ENCODE data around the gene MAP4K1.
"Not testable (repeated sequence)": the region's sequence is repeated elsewhere in the genome, so short reads cannot be mapped to it uniquely, and the experiment has no call there.

The MAP4K1 gene

DNA sequence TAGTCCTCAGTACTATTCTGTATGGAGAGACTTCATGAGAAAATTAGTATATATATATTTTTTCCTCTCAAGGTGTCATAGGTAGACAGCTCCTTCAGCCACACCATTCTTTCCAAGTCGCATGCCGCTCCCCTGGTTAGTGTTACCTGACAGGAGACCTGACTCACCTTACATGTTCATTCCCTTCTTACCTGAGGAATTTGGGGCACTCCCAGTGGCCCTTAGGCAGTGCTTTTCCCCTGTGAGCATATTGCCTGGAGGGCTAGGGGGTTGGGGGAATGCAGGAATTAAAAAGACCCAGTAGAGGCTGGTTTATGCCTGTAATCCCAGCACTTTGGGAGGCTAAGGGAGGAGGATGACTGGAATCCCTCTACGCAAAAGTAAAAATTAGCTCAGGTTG, 20.7 kb upstream of the MAP4K1 start:
- DNase-seq (ENCODE audit: low read depth, low spot score), result no peak
- Histone ChIP-seq H3K4me3 (ENCODE audit: low read length) (no peak overlapping the region), H3K9me3 (ENCODE audit: control insufficient read depth, insufficient read depth, low read length) (no peaks in the 10 kb centered on the region), H3K36me3 (ENCODE audit: control insufficient read depth, insufficient read depth, low read length) (peaks cover 5% of the 10 kb centered on the region; the same call in 1 of the 2 replicates), H3K27ac (ENCODE audit: low read length) (no peak overlapping the region), H3K4me1 (ENCODE audit: control insufficient read depth, insufficient read depth, low read length) (no peaks in the 10 kb centered on the region), H3K27me3 (ENCODE audit: control insufficient read depth, insufficient read depth, low read length) (no peaks in the 10 kb centered on the region)
- WGBS (ENCODE audit: insufficient coverage, insufficient read length), result no CpG with 5 or more reads among the region's 3 CpGs

DNA sequence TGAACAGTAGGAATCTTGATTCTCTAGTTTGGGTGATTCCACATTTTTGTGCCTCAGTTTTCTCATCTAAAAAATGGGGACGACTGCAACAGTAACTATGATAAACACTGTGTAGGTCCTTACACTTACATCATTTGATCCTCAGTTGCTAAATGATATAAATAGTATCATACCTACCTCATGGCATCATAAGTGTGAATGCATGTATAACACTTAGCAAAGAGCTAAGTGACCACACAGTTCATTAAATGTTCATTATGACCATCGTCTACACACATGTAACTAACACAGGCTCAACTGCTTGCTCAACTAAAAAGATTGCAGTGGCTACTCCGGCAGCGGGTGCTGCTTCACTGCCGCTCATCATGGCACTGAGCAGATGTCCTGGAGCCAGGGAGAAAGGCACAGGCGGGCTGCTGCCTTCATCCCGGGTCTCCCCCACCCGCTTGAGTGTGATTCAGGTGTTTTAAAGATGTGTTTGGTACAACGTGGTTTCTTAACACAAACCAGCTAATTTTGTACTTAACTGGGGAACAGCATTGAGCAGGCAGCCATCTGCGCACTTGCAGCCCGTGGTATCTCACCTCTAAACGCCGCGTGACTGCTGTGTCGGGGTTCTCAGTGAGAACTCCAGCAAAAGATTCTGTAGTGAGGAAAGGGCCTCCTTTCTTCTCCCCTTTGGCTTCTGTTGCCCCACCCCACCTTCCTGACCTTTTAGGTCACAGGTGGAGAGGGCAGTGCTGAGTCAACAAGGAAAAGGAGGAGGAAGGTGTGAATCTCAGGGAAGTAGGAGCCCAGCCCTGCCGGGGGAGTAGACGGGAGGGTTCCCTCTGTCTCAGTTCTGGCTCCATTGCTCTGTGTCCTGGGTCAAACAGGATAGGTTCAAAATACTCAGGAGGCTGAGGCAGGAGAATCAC, 18.0 kb upstream of the MAP4K1 start:
- no peak overlapping the region for H3K27ac ChIP-seq (ENCODE audit: low read length)
- no peak for DNase-seq (ENCODE audit: low read depth, low spot score)
- peaks cover 8% of the 10 kb centered on the region; the same call in 1 of the 2 replicates for H3K36me3 ChIP-seq (ENCODE audit: control insufficient read depth, insufficient read depth, low read length)
- H3K9me3 ChIP-seq (ENCODE audit: control insufficient read depth, insufficient read depth, low read length), result no peaks in the 10 kb centered on the region
- no peaks in the 10 kb centered on the region for H3K4me1 ChIP-seq (ENCODE audit: control insufficient read depth, insufficient read depth, low read length)
- no peaks in the 10 kb centered on the region for H3K27me3 ChIP-seq (ENCODE audit: control insufficient read depth, insufficient read depth, low read length)
- WGBS (ENCODE audit: insufficient coverage, insufficient read length), result no CpG with 5 or more reads among the region's 17 CpGs
- H3K4me3 ChIP-seq (ENCODE audit: low read length), result no peak overlapping the region

DNA sequence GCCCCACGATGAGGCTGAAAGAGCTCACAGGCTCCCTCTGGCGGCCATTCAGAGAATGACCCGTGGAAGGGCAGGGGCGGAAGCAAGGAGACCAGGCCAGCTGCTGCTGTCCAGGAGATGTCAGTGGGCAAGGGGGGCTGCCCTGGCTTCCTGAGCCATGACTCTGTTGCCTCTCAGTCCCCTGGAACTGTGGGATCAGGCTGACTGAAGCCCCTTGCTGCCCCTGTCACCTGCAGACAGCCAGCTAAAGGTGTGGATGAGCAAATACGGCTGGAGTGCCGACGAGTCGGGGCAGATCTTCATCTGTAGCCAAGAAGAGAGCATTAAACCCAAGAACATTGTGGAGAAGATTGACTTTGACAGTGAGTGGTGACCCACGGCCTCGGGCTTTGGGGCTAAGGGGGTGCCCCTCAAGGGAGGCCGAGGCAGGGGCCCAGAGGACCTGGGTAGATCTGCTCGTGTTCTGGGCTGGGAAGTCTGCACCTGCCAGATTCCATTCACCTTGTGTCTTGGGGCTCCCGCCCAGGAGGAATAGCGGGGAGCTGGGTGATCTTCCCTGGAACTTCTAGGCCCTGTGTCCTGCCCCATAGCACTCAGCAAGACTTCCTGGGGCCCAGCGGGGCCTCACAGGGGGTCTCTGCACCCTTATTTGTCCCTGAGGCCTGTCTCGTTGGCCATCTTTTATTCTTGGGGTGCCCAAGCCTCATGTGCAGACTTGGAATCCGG, 17.2 kb upstream of the MAP4K1 start:
- WGBS (ENCODE audit: insufficient coverage, insufficient read length), result no CpG with 5 or more reads among the region's 17 CpGs
- Histone ChIP-seq H3K27ac (ENCODE audit: low read length) (no peak overlapping the region), H3K4me1 (ENCODE audit: control insufficient read depth, insufficient read depth, low read length) (no peaks in the 10 kb centered on the region), H3K9me3 (ENCODE audit: control insufficient read depth, insufficient read depth, low read length) (no peaks in the 10 kb centered on the region), H3K36me3 (ENCODE audit: control insufficient read depth, insufficient read depth, low read length) (peaks cover 8% of the 10 kb centered on the region; the same call in 1 of the 2 replicates), H3K4me3 (ENCODE audit: low read length) (no peak overlapping the region), H3K27me3 (ENCODE audit: control insufficient read depth, insufficient read depth, low read length) (no peaks in the 10 kb centered on the region)
- DNase-seq (ENCODE audit: low read depth, low spot score), result peak; percentile 58

DNA sequence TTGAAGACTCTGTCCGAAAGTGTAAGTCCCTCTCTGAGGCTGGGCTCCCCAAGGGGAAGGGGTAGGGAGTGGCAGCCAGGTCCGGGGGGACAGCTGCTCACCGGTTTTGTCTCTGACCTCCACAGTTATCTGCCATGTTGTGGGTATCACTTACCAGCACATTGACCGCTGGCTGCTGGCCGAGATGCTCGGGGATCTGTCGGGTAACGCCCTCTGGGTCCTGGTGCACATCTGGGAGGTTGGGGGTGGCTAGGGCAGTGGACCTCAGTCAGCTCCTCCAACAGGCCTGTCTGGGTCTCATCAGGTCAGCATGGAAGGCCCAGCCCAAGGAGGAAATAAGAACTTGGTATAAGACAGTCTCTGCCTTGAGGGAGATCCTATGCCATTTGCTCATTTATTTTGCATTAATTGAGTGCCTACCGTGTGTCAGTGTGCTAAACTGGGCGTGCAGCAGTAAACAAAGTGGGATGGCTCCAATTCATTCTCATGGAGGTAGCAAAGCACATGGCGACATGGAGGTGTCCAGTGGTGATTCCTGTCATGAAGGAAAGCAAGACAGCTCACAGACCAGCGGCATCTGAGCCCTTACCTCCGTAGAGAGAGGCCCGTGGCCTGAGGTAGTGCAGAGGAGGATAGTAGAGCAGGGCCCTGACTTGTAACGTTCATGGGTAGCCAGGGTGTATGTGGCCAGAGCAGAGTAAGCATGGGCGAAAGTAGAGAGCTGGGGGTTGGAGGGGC, 14.9 kb upstream of the MAP4K1 start:
- no peak overlapping the region for H3K27ac ChIP-seq (ENCODE audit: low read length)

DNA sequence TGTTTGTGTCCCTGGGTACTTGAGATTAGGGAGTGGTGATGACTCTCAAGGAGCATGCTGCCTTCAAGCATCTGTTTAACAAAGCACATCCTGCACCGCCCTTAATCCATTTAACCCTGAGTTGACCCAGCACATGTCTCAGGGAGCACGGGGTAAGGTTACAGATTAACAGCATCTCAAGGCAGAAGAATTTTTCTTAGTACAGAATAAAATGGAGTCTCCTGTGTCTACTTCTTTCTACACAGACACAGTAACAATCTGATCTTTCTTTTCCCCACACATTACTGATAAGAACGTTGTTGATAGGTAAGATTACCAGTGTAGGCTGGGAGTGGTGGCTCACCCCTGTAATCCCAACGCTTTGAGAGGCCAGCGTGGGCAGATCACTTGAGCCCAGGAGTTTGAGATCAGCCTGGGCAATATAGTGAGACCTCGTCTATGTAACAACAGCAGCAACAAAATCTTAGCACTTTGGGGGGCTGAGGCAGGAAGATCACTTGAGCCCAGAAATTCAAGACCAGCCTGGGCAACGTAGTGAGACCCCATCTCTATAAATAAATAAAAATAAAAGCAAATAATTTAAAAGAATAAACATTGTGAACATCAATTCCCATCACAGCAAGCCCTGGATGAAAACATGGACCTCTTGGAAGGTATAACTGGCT, 14.2 kb upstream of the MAP4K1 start:
- peaks cover 11% of the 10 kb centered on the region for H3K36me3 ChIP-seq (ENCODE audit: control insufficient read depth, insufficient read depth, low read length)

More for the DNA sequence above, 14.9 kb upstream of the MAP4K1 start:
- Histone ChIP-seq H3K27me3 (ENCODE audit: control insufficient read depth, insufficient read depth, low read length) (no peaks in the 10 kb centered on the region), H3K36me3 (ENCODE audit: control insufficient read depth, insufficient read depth, low read length) (peaks cover 11% of the 10 kb centered on the region), H3K4me1 (ENCODE audit: control insufficient read depth, insufficient read depth, low read length) (no peaks in the 10 kb centered on the region), H3K4me3 (ENCODE audit: low read length) (no peak overlapping the region), H3K9me3 (ENCODE audit: control insufficient read depth, insufficient read depth, low read length) (no peaks in the 10 kb centered on the region)
- no CpG with 5 or more reads among the region's 16 CpGs for WGBS (ENCODE audit: insufficient coverage, insufficient read length)
- no peak for DNase-seq (ENCODE audit: low read depth, low spot score)

DNA sequence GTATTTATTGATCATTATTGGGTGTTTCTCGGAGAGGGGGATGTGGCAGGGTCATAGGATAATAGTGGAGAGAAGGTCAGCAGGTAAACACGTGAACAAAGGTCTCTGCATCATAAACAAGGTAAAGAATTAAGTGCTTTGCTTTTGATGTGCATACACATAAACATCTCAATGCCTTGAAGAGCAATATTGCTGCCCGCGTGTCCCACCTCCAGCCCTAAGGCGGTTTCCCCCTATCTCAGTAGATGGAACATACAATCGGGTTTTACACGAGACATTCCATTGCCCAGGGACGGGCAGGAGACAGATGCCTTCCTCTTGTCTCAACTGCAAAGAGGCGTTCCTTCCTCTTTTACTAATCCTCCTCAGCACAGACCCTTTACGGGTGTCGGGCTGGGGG, 13.5 kb upstream of the MAP4K1 start:
- not testable (repeated sequence) for H3K27ac ChIP-seq (ENCODE audit: low read length); H3K4me1 ChIP-seq (ENCODE audit: control insufficient read depth, insufficient read depth, low read length); H3K9me3 ChIP-seq (ENCODE audit: control insufficient read depth, insufficient read depth, low read length); H3K4me3 ChIP-seq (ENCODE audit: low read length); DNase-seq (ENCODE audit: low read depth, low spot score); H3K27me3 ChIP-seq (ENCODE audit: control insufficient read depth, insufficient read depth, low read length)
- no CpG with 5 or more reads among the region's 11 CpGs for WGBS (ENCODE audit: insufficient coverage, insufficient read length)
- peaks cover 15% of the 10 kb centered on the region for H3K36me3 ChIP-seq (ENCODE audit: control insufficient read depth, insufficient read depth, low read length)

More for the DNA sequence above, 14.2 kb upstream of the MAP4K1 start:
- H3K27me3 ChIP-seq (ENCODE audit: control insufficient read depth, insufficient read depth, low read length); H3K4me1 ChIP-seq (ENCODE audit: control insufficient read depth, insufficient read depth, low read length); H3K27ac ChIP-seq (ENCODE audit: low read length); DNase-seq (ENCODE audit: low read depth, low spot score); H3K9me3 ChIP-seq (ENCODE audit: control insufficient read depth, insufficient read depth, low read length); H3K4me3 ChIP-seq (ENCODE audit: low read length): not testable (repeated sequence)
- no CpG with 5 or more reads among the region's 7 CpGs for WGBS (ENCODE audit: insufficient coverage, insufficient read length)

DNA sequence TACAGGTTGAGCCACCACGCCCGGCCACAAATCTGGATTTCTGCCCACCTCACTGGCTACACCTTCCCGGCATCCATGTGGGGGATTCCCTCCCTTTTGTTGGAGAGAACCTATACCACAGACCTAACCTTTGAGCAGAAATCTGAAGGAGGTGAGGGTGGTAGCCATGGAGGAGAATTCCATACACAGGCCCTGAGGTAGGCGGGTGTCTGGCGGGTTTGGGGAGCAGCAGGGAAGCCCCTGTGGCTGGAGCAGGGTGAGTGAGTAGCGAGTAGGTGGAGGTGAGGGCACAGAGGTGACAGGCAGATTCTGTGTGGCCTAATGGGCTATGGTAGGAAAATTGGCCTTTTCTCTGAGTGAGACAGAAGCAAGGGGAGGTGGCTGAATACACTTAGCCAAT, 11.8 kb upstream of the MAP4K1 start:
- WGBS (ENCODE audit: insufficient coverage, insufficient read length), result no CpG with 5 or more reads among the region's 6 CpGs
- H3K9me3 ChIP-seq (ENCODE audit: control insufficient read depth, insufficient read depth, low read length), result no peaks in the 10 kb centered on the region
- H3K36me3 ChIP-seq (ENCODE audit: control insufficient read depth, insufficient read depth, low read length), result peaks cover 17% of the 10 kb centered on the region
- H3K4me1 ChIP-seq (ENCODE audit: control insufficient read depth, insufficient read depth, low read length), result no peaks in the 10 kb centered on the region
- no peak overlapping the region for H3K27ac ChIP-seq (ENCODE audit: low read length)
- H3K27me3 ChIP-seq (ENCODE audit: control insufficient read depth, insufficient read depth, low read length), result no peaks in the 10 kb centered on the region
- DNase-seq (ENCODE audit: low read depth, low spot score), result no peak
- no peak overlapping the region for H3K4me3 ChIP-seq (ENCODE audit: low read length)

DNA sequence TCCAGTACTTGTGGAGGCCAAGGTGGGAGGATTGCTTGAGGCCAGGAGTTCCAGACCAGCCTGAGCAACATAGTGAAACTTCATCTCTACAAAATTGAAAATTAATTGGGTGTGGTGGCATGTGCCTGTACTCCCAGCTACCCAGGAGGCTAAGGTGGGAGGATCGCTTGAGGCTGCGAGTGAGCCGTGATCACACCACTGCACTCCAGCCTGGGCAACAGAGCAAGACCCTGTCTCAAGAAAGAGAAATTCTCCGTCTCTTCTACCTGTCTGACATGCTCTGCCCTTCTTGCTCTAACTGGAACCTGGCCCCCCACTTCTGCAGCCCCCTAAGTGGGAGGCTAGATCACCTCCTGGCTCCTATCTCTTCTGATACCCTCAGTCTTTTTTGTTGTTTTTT, 8.6 kb upstream of the MAP4K1 start:
- DNase-seq (ENCODE audit: low read depth, low spot score), result no peak
- H3K4me3 ChIP-seq (ENCODE audit: low read length), result no peak overlapping the region
- no peaks in the 10 kb centered on the region for H3K9me3 ChIP-seq (ENCODE audit: control insufficient read depth, insufficient read depth, low read length)
- peaks cover 22% of the 10 kb centered on the region for H3K36me3 ChIP-seq (ENCODE audit: control insufficient read depth, insufficient read depth, low read length)
- no peaks in the 10 kb centered on the region for H3K27me3 ChIP-seq (ENCODE audit: control insufficient read depth, insufficient read depth, low read length)
- no peak overlapping the region for H3K27ac ChIP-seq (ENCODE audit: low read length)
- no CpG with 5 or more reads among the region's 4 CpGs for WGBS (ENCODE audit: insufficient coverage, insufficient read length)
- H3K4me1 ChIP-seq (ENCODE audit: control insufficient read depth, insufficient read depth, low read length), result no peaks in the 10 kb centered on the region

DNA sequence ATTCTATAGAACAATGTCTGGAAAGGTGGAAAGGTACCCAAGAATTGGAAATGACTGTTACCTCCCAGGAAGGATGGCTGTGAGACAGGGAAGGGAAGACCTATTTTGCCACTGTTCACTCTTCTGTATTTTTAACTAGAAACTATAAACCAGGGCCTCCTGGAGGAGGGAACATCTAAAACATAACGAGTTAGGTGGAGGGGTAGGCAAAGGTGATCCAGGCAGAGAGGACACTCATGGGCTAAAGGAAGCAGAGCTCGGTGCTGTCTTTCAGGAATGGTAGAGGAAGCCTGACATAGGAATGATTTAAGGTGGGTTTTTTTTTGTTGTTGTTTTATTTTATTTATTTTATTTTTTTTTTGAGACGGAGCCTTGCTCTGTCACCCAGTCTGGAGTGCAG, 7.1 kb upstream of the MAP4K1 start:
- H3K36me3 ChIP-seq (ENCODE audit: control insufficient read depth, insufficient read depth, low read length), result peaks cover 24% of the 10 kb centered on the region
- no CpG with 5 or more reads among the region's 3 CpGs for WGBS (ENCODE audit: insufficient coverage, insufficient read length)
- no peak for DNase-seq (ENCODE audit: low read depth, low spot score)

More for the DNA sequence above, 7.1 kb upstream of the MAP4K1 start:
- no peak overlapping the region for H3K27ac ChIP-seq (ENCODE audit: low read length)
- no peaks in the 10 kb centered on the region for H3K9me3 ChIP-seq (ENCODE audit: control insufficient read depth, insufficient read depth, low read length)
- H3K27me3 ChIP-seq (ENCODE audit: control insufficient read depth, insufficient read depth, low read length), result no peaks in the 10 kb centered on the region
- peaks cover under 1% of the 10 kb centered on the region; the same call in 1 of the 2 replicates for H3K4me1 ChIP-seq (ENCODE audit: control insufficient read depth, insufficient read depth, low read length)
- H3K4me3 ChIP-seq (ENCODE audit: low read length), result no peak overlapping the region

Measured in iPS DF 6.9 (cell line).